Islet precursor cell (in vitro differentiated cells): ENCODE measurements around the gene SYT15.
"Not testable (repeated sequence)": the region's sequence is repeated elsewhere in the genome, so short reads cannot be mapped to it uniquely, and the experiment has no call there.

ENCODE experiments used
- DNase-seq: peaks from one replicate; pipeline ENCODE4 v3.0.0-alpha.2; 2018

Gene SYT15

DNA sequence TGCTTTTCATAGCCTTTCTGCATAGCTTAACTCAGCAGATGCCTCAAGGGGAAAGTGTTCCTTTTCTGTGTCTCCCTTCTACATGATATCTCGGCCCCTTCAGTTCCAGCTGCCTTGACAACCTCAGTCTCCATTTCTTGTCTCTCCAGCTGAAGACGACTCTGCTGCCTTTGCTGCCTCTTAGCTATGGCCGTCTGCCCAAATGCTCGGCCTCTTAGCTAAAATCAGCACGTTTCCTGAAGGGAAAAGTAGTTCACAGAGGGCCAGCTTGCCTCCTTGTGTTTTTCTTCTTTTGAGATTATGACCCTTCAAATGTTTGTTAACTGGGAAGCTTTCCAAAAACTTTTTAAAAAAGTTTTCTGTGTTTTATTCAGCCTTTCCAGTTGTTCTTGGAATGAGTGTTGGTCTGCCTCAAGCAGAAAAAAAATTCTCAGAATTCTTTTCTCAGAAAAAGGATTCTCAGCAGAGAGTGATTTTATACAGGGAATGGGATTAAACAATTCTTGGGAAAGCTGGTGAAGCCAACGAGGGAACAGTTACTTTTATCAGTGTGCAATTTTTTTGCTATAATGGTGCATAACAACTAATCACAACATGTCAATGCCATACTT is 15.6 kb downstream of the SYT15 start:
- not testable (repeated sequence) for DNase-seq

DNA sequence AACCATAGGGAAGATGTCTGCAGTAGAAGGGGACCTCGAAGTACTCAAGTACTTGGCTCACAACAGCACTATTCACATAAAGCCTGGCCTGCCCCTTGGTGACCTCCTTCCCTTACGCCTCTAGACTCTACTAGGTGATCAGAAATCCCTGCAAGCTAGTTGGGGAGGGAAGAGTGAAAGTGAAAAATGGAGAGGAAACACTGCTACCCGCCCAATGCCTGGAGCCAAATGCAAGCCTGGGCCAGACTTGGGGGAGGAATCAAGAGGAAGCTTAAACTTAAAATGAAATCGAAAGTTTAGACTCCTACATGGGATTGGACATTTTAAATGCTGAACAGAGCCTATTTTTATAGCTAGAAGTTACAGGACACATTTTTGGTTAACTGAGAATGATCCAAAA is 17.6 kb downstream of the SYT15 start:
- not testable (repeated sequence) for DNase-seq

DNA sequence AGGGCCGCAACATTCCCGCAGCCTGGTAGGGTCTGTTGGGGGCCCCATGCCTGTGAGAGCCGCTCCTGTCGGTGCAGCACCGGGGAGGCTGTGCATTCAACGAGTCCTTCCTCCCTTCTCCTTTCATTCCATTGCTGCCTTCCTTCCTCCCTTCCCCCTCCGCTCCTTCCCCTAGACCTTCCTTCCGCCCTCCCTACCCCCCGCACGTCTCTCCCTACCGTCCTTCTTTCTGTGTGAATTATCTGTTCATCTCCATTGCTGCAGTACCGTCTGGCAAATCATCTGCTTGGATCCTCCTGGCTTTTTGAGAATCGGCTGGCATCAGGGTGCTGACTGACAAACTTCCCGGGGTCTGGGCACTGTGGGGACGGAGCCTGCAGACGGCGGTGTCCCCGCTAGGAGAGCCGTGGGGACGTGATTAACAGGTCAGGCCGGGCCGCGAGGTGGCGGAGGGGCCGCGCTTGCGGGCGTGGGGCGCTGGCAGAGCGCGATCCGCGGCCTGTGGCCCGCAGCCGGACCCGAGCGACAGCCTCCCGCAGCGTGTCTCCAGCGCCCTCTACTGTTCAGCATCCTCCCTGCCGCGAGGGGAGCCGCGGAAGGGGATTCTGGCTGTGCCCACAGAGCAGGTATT is 18.8 kb downstream of the SYT15 start:
- not testable (repeated sequence) for DNase-seq

DNA sequence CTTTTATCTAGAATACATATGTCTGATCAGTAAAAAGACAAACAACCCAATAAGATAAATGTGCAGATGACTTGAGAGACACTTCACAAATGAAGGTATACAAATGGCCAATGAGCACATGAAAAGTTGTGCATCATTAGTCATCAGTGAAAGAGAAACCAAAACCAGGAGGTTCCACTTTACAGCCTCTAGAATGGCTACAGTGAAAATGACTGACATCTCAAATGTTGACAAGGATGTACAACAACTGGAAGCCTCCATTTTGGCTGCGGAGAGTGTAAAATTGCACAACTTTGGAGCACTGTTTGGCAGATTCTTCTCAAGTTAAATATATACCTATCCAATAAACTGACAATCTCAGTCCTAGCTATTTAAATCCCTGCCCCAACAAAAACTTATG is 21.6 kb downstream of the SYT15 start:
- DNase-seq, result not testable (repeated sequence)

DNA sequence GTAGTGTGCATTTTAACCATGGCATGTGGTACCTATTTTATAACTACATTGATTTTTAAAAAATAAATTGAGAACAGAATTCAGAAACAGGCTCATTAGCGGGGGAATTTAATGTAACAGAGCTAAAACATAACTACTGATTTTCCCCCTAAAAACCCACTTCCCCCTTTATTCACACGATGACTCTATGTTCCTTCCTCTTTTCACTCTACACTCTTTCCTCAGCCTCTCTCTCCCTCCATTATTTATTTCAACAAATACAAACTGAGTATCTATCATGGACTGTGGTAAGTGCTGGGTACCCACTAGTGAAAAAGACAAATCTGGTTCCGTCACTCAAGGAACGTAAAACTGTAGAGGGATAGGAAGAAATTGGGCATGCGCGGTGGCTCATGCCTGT is 36.6 kb downstream of the SYT15 start:
- not testable (repeated sequence) for DNase-seq

DNA sequence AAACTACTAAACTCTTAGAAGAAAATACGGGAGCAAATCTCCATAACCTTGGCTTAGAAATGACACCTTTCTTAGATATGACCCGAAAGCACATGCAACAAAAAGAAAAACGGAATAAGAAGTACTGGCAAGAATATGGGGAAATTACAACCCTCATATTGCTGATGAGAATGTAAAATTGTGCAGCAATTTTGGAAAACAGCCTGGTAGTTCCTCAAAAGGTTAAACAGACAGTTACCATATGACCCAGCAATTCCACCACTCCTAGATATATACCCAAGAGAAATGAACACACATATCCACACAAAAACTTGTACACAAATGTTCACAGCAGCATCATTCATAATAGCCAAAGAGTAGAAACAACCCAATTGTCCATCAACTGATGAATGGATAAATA is 37.3 kb downstream of the SYT15 start:
- not testable (repeated sequence) for DNase-seq

DNA sequence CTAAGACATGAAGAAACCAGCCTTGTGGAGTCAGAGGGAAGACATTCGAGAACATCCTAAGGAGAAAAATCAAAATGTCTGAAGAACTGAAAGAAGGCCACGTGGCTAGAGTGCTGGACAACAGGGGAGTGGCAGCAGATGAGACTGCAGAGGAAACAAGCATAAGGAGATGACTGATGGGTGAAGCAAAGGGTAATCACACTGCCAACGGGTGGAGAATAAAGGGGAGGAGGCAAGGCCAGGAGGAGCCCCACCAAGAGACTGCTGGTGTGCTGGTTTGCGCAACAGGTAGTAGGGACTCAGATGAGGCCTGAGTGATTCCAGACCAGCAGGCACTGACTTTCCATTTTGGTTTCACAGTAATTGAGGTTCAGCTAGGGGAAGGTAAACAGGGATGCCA is 38.2 kb downstream of the SYT15 start:
- DNase-seq, result not testable (repeated sequence)

DNA sequence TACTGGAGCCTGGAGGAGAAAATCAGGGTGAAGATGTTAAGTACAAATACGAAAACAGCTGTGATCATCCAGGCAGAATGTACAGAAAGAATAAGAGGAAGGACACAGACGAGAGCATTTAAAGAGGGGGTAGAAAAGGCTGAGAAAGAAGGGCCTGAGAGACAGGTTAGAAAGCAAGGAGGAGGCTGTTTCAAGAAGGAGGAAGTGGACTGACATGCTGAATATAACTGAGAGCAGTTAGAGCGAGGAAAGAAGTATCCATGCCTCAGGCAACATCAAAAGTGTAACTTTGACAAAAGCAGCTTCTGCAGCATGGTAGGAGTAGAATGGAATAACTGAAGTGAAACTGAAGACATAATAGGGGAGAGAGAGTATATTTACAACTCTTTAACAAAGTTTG is 39.0 kb downstream of the SYT15 start:
- DNase-seq, result not testable (repeated sequence)

DNA sequence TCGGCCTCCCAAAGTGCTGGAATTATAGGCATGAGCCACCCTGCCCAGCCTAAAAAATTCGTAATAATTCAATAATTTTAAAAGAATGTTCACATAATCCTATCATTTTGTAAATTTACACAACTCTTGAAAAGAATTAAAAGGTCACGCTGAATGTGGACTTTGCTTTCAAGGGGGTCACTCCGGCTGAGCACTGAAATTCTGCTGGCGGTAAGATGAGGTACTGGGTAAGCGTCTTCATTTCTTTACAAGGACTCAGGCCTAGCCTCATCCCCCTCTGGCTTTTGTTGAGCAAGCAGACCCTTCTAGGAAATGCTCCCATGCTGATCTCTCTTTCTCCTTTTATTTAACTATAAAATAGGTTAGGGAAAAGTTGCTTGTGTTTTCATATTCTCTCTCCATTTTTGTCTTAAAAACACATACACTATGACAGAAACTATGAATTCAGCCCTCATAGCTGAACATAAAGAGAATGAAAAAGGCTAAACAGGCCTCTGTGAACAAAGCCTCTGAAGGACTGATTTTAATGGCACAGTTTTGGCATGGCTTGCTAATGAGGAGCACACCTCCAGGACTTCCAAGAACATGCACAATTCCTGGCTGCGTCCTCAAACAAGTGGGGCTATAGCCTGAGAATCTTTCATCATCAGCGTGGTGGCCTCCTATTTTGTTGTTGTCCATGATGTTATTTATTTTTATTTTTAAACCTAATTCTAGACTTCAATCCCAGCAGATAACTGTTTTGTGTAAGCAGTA is 45.1 kb downstream of the SYT15 start:
- DNase-seq, result not testable (repeated sequence)

DNA sequence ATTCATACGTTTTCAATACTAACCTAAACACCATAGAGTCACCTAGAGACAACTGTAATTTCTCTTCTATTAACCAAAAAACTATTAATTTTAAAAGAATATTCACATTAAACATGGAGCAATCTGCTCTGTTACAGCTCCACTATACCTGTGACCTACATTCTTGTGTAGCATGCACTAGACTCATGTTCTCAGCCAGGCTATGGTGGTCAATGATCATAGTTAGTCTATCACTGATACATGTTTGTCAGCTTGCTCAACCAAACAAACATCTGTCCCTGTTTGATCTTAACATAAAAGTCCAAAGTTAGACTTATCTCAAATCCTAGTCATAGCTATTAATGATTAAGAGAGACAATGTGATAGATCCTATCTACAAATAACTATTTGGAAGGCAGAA is 50.9 kb downstream of the SYT15 start:
- DNase-seq, result not testable (repeated sequence)

DNA sequence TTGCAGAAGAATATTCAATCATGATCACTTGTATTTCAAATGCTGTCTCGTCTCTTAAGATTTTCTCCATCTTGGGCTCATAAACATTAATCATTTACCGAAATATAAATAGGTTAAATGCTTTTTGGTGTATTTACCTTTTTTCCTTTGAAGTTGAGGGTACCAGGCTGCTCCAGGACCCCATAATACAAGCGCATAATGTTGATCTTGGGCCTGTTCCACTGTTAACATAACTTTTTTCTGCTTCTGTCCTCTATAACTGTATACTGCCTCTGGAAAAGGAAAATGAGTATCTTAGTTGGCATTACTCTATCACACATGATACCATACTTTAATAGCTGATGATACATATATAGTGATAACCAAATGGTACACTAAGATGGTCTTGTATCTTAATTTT is 51.9 kb downstream of the SYT15 start:
- DNase-seq, result not testable (repeated sequence)

DNA sequence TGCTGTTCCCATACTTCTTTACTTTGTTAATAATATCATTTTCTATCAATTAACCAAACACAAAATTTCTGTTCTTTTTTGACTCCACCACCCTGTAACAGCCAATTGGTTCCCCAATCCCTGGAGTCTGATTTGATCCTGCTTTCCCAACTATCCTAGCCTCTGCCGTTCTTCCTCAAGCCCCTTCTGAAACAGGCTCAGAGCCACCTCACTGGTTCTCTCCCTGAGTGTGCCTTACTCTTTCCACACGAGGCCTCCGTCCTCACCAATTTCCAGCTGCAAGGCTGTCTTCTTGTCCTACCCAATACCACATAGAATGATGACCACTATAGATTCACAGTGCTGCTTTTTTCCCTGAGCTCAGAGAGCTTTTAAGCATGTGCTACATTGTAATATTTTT is 52.8 kb downstream of the SYT15 start:
- DNase-seq, result not testable (repeated sequence)

DNA sequence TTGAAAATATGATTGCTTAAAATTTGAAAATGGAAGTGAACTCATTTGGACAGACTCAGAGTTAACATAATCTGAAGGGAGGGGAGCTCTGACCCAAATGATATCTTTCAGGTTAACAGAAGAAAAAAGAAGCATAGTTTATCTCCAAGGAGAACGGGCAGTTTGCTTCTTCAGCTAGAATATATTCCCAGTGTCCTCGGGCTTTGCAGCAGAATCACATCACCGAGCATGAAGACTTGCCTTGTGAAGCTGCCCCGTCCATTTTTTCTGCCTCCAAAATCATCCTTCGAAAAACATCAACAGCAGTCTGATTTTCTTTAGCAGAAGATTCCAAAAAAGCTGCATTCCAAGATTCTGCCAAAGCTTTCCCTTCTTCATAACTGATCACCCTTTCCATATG is 55.8 kb downstream of the SYT15 start:
- DNase-seq, result not testable (repeated sequence)

DNA sequence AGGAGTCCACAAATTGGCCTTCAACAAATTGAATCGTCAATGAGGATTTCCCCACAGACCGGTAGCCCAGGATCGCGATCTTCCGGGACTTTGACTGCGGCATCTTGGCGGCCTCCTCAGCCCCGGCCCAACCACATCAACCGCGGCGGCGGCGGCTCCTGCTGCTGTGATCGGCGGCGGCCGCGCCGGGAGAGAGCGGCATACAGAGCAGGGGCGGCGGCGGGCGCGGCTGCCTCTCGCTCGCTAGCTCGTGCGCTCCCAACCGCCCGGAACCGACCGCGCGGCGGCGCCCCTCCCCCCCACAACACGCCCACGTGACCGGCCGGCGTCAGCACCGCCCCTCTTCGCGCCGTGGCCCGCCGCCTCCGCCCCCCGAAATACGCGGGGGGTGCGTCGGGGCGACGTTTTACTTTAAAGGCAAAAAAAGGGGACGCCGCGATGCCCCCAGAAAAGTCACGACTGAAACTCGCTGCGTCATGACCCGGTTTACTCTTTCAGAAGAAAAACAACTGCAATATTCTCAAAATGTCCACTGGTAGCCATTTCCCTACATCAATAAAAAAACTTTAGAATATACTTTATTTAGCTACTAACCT is 56.5 kb downstream of the SYT15 start:
- DNase-seq, result not testable (repeated sequence)

DNA sequence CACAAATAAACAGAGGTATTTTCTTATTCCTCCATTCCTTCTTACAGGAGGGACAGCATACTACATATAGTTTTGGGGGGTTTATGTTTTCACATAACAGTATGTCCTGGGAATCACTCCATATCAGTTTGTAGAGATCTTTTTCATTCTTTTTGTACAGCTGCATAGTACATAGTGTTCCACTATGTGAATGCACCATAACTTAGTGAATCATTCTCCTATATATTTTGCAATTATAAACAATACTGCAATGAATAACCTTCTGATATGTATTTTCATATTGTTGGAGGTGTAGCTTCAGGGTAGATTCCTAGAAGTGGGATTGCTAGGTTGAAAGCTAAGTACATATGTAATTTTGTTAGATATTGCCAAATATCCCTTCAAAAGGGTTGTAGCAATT is 61.1 kb downstream of the SYT15 start:
- not testable (repeated sequence) for DNase-seq
